ENCODE results near the gene SPAG16.

Gene SPAG16

GRCh38 chr2:214069254-214069653 lies 785.0 kb downstream of the SPAG16 start:
- peak; percentile 93 for DNase-seq (ENCODE audit: low read depth, low spot score)

GRCh38 chr2:214075456-214075855 lies 791.2 kb downstream of the SPAG16 start:
- no peak for DNase-seq (ENCODE audit: low read depth, low spot score)

GRCh38 chr2:214076527-214076926 lies 792.3 kb downstream of the SPAG16 start:
- no peak for DNase-seq (ENCODE audit: low read depth, low spot score)

- peak; percentile 8 for DNase-seq (ENCODE audit: low read depth, low spot score)
These were observed 793.5 kb downstream of the SPAG16 start for GRCh38 chr2:214077727-214078126.

GRCh38 chr2:214079032-214079431 lies 794.8 kb downstream of the SPAG16 start:
- DNase-seq (ENCODE audit: low read depth, low spot score): no peak

GRCh38 chr2:214088536-214088935 lies 804.3 kb downstream of the SPAG16 start:
- DNase-seq (ENCODE audit: low read depth, low spot score): no peak

GRCh38 chr2:214096208-214096715 lies 812.0 kb downstream of the SPAG16 start:
- DNase-seq (ENCODE audit: low read depth, low spot score): no peak

- peak; percentile 5 for DNase-seq (ENCODE audit: low read depth, low spot score)
These were observed 814.5 kb downstream of the SPAG16 start for GRCh38 chr2:214098811-214099210.

- DNase-seq (ENCODE audit: low read depth, low spot score): no peak
These were observed 816.2 kb downstream of the SPAG16 start for GRCh38 chr2:214100488-214100887.

- peak; percentile 17 for DNase-seq (ENCODE audit: low read depth, low spot score)
These were observed 819.2 kb downstream of the SPAG16 start for GRCh38 chr2:214103276-214104001.

- DNase-seq (ENCODE audit: low read depth, low spot score): no peak
These were observed 820.0 kb downstream of the SPAG16 start for GRCh38 chr2:214104219-214104618.

GRCh38 chr2:214104967-214105366 lies 820.7 kb downstream of the SPAG16 start:
- DNase-seq (ENCODE audit: low read depth, low spot score): no peak

- DNase-seq (ENCODE audit: low read depth, low spot score): no peak
These were observed 823.5 kb downstream of the SPAG16 start for GRCh38 chr2:214107726-214108125.

- no peak for DNase-seq (ENCODE audit: low read depth, low spot score)
These were observed 824.3 kb downstream of the SPAG16 start for GRCh38 chr2:214108598-214108997.

- DNase-seq (ENCODE audit: low read depth, low spot score): no peak
These were observed 832.8 kb downstream of the SPAG16 start for GRCh38 chr2:214117054-214117453.

- no peak for DNase-seq (ENCODE audit: low read depth, low spot score)
These were observed 841.9 kb downstream of the SPAG16 start for GRCh38 chr2:214126135-214126534.

GRCh38 chr2:214127170-214127569 lies 842.9 kb downstream of the SPAG16 start:
- peak; percentile 62 for DNase-seq (ENCODE audit: low read depth, low spot score)

- peak; percentile 60 for DNase-seq (ENCODE audit: low read depth, low spot score)
These were observed 843.3 kb downstream of the SPAG16 start for GRCh38 chr2:214127571-214127970.

GRCh38 chr2:214128040-214128439 lies 843.8 kb downstream of the SPAG16 start:
- DNase-seq (ENCODE audit: low read depth, low spot score): no peak

GRCh38 chr2:214130114-214130513 lies 845.9 kb downstream of the SPAG16 start:
- DNase-seq (ENCODE audit: low read depth, low spot score): no peak

- DNase-seq (ENCODE audit: low read depth, low spot score): no peak
These were observed 851.7 kb downstream of the SPAG16 start for GRCh38 chr2:214135966-214136365.

GRCh38 chr2:214138779-214139178 lies 854.5 kb downstream of the SPAG16 start:
- peak; percentile 17 for DNase-seq (ENCODE audit: low read depth, low spot score)

GRCh38 chr2:214139630-214140284 lies 855.5 kb downstream of the SPAG16 start:
- peak; percentile 10 for DNase-seq (ENCODE audit: low read depth, low spot score)
